ENCODE data around the gene COPB1.

The COPB1 gene

GRCh38 chr11:14413307-14414069 lies 86.1 kb downstream of the COPB1 start:
- CTCF ChIA-PET: interaction anchor here (0.8 to 2.4 kb wide), 6 partner anchors 24 to 494 kb away, joined by 3 to 8 read pairs (median 3); no protein-coding TSS in a partner anchor
- Mint-ChIP-seq H3K4me3 (no peak overlapping the region), H3K4me1 (peaks cover 81% of the 10 kb centered on the region), H3K36me3 (peaks cover 6% of the 10 kb centered on the region), H3K27me3 (no peaks in the 10 kb centered on the region), H3K27ac (no peak overlapping the region), H3K9me3 (no peaks in the 10 kb centered on the region)
- DNase-seq: no peak

- Mint-ChIP-seq H3K27me3 (no peaks in the 10 kb centered on the region), H3K27ac (no peak overlapping the region), H3K36me3 (peaks cover 6% of the 10 kb centered on the region), H3K4me1 (peaks cover 69% of the 10 kb centered on the region), H3K9me3 (no peaks in the 10 kb centered on the region), H3K4me3 (no peak overlapping the region)
- no peak for DNase-seq
- CTCF ChIA-PET: interaction anchor here (2.4 kb wide), 1 partner anchor 103 kb away, joined by 8 read pairs; no protein-coding TSS in a partner anchor
Measured at GRCh38 chr11:14411818-14412217, 87.8 kb downstream of the COPB1 start.

- no peaks in the 10 kb centered on the region for H3K9me3 Mint-ChIP-seq
- no peak overlapping the region for H3K4me3 Mint-ChIP-seq
- H3K27ac Mint-ChIP-seq: no peak overlapping the region
- DNase-seq: no peak
- H3K27me3 Mint-ChIP-seq: no peaks in the 10 kb centered on the region
- H3K4me1 Mint-ChIP-seq: peaks cover 51% of the 10 kb centered on the region
- peaks cover 4% of the 10 kb centered on the region for H3K36me3 Mint-ChIP-seq
- CTCF ChIA-PET: interaction anchor here (1.0 to 1.8 kb wide), 2 partner anchors 9 to 45 kb away, joined by 4 to 9 read pairs; no protein-coding TSS in a partner anchor
Measured at GRCh38 chr11:14409891-14410290, 89.7 kb downstream of the COPB1 start.

- H3K27me3 Mint-ChIP-seq: no peaks in the 10 kb centered on the region
- peaks cover 3% of the 10 kb centered on the region for H3K36me3 Mint-ChIP-seq
- H3K27ac Mint-ChIP-seq: no peak overlapping the region
- no peaks in the 10 kb centered on the region for H3K9me3 Mint-ChIP-seq
- H3K4me1 Mint-ChIP-seq: peaks cover 39% of the 10 kb centered on the region
- DNase-seq: no peak
- CTCF ChIA-PET: interaction anchor here (1.8 kb wide), 1 partner anchor 10 kb away, joined by 9 read pairs; no protein-coding TSS in a partner anchor
- H3K4me3 Mint-ChIP-seq: no peak overlapping the region
Measured at GRCh38 chr11:14408612-14409011, 91.0 kb downstream of the COPB1 start.
